Hepatic stellate cell (primary cell): ENCODE measurements around the gene CTSZ.
"Not testable (repeated sequence)": the region's sequence is repeated elsewhere in the genome, so short reads cannot be mapped to it uniquely, and the experiment has no call there.

ENCODE experiments used
- DNase-seq: peaks from one replicate; pipeline ENCODE4 v3.0.0; 2011; ENCODE audit warnings: low spot score

Gene CTSZ

DNA sequence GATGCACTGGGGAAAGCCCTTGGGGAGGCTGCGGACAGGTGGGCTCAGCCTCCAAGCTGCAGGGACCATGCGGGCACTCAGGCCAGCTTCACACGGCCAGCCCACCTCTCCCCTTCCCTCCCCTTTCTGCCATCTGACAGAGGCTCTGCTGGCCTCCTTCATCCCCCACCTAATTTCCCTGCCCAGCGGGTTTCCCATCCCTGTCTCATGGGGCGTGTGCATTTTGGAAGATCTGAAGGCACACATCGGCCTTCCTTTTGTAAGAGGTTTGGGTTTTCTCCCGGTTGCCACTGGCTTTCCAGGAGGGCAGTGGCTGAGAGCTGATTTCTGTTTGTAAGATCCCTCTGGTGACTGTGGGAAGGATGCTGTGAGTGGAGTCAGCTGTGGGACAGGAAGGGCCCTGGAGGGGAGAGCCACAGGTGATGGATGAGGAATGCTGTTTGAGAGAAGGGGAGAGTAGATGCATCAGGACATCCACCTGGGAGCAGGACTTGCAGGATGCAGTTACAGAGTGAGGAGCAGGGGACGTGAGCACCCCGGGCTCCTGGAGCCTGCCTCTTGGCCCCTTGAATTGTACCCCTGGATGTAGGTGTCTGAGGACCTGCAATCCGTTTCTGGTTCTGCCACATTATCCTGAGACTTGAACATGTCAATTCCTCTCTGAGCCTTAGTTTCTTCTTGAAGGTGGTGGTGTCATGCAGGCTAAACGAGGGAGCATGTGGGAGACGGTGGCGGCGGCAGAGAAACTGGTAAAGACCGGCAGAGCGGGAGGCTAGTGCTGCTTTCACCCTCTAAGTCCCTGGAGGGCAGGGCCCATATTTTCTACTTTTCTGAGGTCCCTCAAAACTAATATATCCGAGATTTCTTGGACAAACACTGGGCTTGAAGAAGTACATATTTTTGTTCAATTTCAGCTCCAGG, 6.2 kb upstream of the CTSZ start:
- no peak for DNase-seq

DNA sequence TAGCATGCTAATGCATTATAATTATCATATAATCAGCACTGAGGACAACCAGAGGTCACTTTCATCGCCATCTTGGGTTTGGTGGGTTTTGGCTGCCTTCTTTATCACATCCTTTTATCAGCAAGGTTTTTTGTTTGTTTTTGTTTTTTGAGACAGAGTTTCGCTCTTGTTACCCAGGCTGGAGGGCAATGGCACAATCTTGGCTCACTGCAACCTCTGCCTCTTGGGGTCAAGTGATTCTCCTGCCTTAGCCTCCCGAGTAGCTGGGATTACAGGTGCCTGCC, 4.8 kb upstream of the CTSZ start:
- DNase-seq: not testable (repeated sequence)

DNA sequence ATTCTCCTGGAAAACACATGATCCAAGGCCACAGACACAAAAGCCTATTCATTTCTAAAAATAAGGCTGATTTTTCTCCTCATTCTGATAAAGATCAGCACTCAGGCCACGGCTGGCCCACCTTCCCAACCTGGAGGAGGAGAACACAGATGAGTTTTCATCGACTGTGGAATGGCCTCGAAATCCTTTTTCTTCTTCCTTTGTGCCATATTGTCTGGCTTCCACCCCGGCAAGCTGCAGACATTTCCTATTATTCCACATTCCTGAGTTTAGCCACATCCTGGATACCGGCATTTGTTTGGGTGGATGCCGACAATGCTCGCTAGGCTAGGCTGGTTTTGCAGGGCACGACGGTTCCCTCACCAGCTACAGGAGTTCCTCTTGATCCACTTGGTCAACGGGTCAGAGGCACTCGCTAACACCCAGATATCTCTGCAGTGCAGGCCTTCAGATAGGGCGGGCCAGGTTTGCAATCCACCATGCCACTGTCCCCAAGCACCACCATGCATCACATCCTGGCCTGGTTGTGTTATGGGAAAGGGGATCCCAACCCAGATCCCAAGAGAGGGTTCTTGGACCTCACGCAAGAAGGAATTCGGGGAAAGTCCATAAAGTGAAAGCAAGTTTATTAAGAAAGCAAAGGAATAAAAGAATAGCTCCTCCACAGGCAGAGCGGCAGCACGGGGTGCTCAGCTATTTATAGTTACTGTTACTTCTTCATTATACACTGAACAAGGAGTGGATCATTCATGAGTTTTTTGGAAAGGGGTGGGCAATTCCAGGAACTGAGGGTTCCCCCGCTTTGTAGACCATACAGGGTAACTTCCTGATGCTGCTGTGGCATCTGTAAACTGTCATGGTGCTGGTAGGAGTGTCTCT, 4.2 kb upstream of the CTSZ start:
- DNase-seq: peak; percentile 94

DNA sequence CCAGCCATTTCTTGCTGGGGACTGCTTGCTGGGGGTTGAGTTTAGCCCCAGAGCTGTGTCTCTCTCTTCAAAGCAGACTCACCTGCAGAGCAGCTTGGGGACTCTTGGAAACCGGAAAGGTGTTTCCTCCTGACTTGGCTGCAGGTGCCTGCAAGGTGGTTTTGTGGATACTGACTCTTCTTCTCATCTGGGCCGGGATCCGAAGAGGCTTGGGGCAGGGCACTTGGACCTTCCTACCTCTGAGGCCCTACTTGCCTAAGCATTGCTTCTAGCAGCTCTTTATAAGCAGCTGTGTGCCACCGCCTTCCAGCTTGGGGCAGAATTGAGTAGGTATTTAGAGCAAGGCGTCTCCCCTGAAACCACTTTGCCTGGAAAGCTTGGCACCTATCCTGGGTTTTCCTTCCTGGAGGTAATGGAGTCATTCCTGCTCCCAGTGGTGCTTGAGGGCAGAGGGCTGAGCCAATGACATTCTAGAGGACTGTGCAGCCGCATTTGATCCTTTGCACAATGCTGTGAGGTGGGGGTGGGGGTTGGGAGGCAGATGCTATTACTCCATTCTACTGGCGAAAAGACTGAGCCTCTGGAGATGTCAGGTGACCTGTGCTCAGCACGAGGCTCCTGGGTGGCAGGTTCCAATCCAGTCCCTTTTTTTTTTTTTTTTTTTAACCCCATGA, 3.4 kb upstream of the CTSZ start:
- DNase-seq: no peak

DNA sequence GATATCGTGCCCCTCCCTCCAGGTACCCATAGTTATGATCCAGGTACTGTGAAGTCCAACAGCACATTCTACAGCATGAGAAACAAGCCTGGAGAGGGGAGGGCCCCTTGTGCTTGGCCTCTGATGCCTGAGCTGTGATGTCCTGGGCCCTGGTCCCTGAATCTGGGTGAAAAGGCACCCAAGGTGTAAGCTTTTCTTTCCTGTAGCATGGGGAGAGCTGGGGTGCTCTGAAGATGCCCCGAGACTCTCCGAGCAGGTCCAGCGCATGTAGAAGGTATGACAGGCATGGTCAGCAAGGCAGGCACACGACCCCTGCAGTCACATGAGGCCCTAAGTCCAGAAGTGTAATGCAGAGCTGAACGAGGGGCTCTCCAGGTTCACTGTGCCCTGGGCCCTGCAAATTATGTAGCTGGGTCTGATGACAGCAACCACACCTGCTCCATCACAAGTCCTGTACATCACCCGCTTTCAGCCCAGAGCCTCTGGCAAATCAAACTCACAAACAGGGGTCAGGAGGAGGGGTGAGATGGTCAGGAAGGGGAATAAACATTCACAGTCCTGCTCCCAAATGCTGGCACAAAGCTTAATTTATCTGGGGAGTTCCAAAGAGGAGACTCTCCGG, 1.8 kb upstream of the CTSZ start:
- DNase-seq: no peak

DNA sequence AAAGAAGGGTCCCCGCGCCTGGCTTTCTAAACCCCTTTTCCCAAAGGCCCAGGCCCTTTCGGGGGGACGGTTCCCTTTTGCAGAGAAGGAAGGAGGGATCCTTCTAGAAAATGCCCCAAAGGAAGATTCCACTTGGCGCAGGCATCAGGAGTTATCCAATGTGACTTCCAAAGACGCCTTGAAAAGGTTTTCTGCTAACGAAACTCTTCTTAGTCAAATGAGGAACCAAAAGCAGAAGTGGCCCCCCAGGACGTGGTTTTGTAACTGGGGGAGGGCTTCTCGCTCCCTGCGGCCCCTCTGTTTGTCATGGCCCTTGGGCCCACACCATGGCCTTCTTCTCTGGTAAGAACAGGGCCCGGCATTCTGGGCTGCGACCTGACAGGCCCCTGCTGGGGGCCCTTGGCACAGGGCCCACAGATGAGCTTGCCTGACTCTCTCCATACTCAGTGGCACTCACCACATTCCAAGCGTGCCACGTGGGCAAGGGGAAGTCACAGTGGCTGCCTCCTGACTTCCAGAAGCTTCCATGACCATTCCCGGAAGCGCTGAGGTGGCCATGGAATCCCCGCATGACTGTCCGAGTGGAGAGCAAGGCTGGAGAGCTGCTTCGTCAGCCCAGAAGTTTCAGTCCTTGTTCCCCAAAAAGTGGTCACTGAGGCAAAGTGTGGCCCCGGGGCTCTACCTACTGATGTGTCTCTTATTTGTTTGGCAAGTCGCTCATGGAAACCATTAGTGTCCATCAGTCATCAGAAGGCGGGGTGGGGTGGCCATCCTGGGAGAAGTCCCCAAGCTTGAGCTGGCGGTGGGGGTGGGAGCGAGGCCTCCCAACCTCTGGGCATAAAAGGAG, 834 bp upstream of the CTSZ start:
- no peak for DNase-seq

DNA sequence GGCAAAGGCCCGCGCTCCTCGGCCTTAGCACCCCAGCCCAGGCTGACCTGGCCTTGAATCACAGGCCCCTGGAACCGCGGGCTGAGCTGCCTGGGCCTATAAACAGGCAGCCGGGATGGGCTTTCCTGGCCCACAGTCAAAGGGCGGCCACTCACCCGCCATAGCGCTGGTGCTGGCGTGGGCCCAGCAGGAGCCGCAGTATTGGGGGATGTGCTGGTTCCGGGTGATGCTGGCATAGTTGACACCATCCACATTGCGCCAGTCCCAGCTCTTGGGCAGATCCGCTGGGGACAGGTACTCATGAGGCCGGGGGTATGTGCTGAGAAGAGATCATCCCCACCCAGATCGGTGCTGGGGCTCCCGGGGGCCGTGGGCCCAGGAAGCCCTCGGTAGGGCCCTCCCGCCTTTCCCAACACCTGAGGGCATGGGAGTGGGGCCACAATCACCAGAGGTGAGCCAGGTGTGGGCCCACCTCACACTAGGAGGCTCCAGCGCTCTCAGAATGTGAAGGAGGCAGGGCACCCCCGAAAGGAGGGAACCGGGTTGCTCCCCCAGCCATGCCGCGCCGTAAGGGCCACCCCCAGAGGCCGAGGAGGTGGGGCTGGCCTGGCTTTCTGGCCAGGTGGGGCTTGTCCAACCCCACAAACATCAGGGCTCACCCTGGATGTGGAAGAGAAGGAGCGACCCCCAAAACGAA, 739 bp downstream of the CTSZ start:
- peak; percentile 75 for DNase-seq

DNA sequence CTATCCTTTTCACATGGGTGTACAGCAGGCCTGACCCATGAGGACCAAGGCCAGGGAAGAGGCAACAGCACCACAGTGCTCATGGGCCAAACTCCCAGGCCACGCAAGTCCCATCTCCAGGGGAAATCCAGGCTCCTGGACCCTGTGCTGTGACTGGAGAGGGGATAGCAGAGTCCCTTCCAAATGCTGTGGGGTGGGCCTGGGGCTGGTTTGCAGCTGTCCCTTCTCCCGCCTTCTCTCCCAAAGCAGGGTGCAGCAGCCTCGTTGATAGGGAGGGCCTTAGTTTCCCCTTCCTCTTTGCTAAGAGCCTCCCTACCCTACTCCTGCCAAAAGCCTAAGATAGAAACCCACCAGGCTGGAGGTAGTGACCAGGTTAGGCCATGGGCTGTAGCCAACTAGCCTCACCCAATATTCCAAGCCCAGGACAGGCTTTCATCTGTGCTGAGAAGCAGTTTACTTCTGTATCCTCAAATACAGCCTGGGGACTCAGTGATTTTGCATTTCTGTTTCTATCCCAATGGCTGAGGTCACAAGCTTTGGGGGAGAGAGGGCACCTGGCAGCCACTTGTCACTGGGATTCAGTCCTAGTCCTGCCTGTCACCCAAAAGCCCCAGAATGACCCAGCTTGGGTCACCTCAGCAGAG, 1.4 kb downstream of the CTSZ start:
- no peak for DNase-seq

DNA sequence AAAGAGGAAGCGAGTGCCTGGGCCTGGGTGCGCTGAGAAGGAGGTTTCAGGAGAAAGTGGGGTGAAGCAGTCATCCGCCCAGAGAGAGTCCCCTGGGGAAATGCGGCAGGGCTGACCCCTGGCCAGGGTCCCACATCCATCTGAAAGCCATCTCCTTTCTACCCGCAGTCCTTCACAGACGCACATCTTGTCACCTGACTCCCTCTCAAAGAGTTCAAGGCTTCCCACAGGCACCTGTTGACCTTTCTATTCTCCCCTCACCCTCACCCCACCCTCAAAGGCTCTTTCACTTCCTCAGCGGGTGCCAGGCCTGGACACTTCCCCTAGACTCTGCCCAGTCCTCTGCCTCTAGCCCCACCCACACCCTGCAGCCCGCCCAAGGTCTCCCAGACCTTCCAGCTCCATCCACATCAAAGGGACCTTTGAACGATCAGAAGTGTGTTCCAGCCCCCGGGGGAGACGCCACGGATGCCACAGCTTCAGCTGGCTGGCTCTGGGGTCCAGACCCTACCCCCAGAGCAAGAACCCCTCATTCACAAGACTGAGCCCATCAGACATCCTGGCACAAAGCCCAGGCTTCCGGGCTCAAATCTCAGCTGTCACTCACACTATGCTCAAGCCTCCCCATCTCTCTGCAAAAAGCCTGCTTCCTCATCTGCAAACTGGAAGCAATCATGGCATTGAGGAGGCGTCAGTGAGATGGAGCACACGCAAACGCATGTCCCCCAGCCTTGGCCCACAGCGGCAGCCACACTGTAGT, 2.1 kb downstream of the CTSZ start:
- no peak for DNase-seq

DNA sequence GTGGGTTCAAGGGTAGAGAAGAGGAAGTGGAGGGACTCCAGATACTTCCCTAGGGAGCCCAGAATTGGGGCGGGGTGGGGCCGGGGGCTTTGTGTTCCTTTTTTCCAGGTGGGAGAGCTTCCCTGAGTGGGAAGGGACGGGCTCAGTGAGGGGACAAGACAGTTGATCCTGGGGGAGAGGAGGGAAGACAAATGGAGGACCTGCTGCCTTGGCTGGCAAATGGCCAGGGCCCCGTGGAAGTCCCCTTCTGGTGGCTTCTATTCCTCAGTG, 2.6 kb downstream of the CTSZ start:
- no peak for DNase-seq

DNA sequence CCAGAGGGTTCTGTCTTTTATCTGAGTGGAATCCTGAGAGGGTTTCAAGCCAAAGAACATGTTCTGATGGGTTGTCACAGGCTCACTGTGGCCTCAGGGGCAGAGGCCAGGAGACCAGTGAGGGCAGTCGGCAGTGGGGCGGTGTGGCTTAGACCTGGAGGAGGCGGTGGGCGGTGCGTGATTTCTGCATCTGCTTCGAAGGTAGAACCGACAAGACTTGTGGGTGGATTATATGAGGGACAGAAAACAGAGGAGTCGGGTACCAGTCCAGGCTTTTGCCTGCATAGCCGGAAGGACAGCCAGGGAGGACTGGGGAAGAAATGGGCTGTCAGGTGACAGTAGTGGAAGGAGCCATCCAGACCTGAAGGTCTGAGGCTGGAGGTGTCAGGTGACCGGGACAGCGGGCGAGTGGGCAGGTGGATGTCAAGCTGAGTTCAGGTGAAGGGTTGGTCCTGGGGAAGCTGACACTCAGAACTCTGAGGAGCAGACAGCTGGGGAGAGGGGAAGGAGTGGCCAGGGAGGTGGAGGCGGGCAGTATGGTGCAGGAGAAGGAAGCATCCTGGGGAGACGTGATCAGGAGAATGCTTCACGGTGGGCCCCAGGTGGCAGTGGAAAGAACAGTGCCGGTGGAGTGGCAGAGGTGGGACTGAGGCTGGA, 3.1 kb downstream of the CTSZ start:
- DNase-seq: no peak

DNA sequence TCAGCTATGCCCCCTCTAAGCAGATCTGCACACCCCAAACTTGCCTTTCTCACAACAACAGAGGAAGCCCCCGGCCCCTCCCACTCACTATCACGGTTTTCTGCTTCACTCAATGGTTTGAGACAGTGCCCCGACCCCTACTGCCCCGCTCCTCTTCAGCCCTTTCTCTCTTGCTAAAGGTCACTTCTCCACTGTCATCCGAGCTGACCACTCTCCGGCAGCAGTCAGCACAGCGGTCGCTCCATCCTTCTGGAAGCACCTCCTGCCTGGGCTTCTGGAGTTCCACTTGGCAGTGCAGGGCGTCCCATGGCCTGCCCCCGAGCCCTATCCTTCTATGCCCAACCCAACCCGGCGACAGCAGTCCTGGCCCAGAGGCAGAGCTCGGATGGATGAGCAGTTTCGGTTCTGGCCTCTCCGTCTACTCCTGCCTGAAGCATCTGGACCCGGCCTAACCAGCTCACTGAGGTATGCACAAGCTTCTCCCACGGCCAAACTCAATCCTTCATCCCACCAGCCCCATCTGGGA, 4.1 kb downstream of the CTSZ start:
- DNase-seq: no peak

DNA sequence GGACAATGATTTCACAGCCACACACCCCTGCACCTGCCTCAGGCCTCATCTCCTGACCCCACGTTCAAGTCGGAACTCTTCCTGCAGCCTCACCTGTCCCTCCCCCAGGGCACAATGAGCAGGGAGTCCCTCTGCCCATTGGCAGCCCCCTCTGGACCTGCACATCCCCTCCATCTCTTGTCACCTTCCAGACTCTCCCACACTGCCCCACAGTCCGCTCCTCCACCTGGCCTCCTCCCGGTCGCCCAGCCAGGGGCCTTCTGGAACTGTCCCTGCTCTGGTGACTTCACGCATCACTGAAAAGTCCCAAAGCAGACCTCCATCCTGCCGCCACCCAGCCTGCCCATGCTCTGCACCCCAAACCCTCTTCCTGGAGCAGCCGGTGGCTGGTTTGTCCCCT, 4.7 kb downstream of the CTSZ start:
- DNase-seq: no peak

DNA sequence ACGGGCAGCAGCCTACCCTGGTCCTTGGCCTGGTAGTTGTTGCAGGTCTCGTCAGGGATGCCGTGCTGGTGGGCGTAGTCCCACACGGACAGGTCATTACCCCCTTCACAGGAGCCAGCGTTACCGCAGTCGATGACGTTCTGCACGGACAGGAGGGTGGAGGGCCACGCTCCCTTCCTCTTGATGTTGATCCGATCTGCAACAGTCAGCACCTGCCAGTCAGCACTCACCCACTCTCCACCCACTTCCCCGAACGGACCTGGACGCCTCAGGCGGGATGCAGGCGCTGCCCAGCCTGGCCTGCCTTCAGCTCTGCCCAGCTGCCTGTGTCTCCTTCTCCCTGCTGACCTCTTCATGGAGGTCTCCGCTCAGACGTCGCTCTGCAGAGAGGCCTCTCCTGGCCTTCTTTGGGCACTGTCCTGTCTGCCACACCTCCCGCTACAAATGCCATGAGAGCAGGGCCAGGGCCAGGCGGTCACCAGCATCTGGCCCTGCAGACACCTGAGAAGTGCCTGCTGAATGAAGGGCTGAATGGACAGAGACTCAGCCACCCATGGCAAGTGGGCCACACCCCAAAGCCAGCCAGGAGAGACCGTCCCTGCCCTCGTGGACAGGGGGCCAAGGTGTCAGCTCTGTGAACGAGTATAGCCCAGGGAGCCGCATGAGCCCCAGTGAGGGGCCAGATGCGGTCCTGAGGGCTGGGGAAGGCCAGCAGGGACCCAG, 5.4 kb downstream of the CTSZ start:
- DNase-seq: no peak

DNA sequence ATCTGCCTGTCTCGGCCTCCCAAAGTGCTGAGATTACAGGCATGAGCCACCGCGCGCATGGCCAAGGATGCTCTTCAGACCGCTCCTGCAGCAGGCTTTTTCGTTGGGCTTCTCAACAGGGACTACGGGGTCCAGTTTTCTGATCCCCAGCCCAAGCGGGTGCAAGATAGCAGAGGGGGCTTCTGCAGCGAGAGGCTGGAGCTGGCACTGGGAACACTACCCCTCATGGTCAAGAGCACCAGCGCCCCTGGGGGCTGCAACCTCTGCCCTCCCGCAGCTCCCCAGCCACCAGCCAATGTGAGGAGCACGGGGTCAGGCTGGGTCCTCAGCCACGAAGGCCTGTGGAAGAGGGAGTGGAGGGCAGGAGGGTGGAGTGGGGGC, 6.0 kb downstream of the CTSZ start:
- no peak for DNase-seq

DNA sequence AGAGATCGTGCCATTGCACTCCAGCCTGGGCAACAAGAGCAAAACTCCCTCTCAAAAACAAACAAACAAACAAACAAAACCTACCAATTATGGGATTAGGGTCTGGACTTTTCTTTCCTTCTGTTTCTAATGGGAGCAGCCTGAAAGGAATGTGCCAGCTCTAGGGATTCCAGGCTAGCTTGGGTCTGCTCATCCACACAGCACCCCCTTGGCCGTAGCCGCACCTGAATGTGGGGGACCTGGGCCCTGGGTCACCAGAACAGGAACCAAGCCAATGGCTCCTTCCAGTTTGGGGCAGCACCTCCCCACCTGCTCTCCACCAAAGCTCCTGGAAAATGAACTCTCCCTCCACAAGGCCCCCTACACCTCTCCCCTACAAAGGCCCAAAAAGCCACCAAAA, 6.7 kb downstream of the CTSZ start:
- no peak for DNase-seq

DNA sequence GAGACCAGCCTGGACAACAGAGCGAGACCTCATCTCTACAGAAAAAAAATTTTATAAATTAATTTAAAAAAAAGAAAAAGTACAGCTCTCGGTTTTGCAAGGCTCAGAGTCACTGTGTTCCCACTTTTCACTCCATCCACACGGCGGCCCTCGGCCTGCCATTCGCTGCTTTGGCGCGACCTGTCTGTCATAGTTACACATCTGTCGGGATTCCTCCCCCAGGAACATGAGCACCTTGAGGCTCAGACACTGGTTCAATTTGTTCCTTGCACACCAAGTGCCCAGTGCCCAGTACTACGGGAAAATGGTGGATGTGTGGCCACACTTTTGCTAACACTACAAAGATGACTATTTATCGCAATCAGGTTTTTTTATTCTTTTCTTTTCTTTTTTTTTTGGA, 8.4 kb downstream of the CTSZ start:
- DNase-seq: no peak

DNA sequence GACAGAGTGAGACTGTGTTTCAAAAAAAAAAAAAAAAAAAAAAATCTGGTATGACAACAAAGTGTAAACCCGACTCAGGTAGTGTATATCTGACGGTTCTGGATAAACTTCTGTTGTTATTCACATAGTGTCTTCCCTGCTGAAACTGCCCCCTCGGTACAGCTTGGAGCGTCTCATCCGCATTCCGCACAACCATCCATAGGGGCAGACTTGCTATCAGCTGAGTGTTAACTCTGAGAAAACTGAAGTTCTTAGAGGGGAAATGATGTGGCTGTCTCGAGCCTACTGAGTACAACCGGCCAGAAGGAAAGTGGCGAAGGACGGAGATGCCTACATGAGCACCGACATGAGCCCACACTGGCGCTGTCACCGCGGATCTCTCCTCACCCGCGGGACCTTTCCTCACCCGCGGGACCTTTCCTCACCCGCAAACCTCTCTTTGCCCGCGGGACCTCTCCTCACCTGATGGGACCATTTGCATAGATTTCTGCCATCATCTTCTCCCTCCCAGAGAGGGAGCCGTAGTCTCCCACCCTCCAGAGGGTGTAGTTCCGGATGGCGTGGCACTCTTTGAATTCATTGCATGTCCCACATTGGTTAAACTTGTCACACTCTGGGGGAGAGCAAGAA, 9.8 kb downstream of the CTSZ start:
- DNase-seq: no peak
